NCI-H1092 treated with DMSO at 0.1 percent for 48 hours (cell line): Measurements from ENCODE around the gene FBXW4.
"Not testable (repeated sequence)": the region's sequence is repeated elsewhere in the genome, so short reads cannot be mapped to it uniquely, and the experiment has no call there.

Experiments used
- DNase-seq: peaks from one replicate; lab custom pipeline; 2025; lab: John Stamatoyannopoulos, UW

The FBXW4 gene

GRCh38 chr10:101617102-101617823 is 77.7 kb downstream of the FBXW4 start:
- no peak for DNase-seq

DNA sequence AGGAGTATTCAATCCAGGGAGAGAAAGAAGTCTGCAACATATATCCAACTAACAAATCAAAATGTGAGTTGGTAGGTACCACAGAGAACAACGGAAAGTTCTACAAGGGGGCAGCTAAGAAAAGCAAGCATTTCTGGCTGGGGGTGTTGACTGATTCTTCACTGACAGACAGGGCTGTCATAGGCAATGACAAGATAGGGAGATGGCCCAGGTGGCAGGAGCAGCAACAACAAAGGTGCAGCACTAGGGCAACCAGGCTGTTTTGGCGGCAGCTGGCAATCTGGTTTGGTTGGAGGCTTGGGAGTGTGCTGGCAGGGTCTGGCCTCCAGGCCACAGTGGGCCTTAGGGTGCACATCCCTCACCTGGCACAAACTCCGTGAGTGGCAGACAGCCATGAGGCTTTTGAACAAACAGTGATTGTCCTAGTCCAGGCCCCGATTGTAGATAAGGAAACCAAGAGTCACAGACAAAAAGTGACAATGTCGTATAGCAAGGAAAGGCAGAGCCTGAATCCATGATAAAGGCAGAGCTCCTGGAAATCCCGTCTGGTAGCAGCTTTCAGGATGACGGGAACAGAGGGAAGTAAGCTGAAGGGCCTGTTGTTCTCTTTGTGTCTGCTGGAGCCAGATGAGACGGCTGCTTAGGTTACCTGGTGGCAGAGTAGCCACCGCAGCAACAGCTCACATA is 78.4 kb downstream of the FBXW4 start:
- no peak for DNase-seq

- no peak for DNase-seq
Measured at GRCh38 chr10:101615525-101616116, 79.3 kb downstream of the FBXW4 start.

- DNase-seq, result no peak
Measured at GRCh38 chr10:101614663-101615524, 80.1 kb downstream of the FBXW4 start.

- DNase-seq, result no peak
Measured at GRCh38 chr10:101613646-101614045, 81.3 kb downstream of the FBXW4 start.

- no peak for DNase-seq
Measured at GRCh38 chr10:101612872-101613271, 82.1 kb downstream of the FBXW4 start.

- DNase-seq, result no peak
Measured at GRCh38 chr10:101612086-101612485, 82.9 kb downstream of the FBXW4 start.

DNA sequence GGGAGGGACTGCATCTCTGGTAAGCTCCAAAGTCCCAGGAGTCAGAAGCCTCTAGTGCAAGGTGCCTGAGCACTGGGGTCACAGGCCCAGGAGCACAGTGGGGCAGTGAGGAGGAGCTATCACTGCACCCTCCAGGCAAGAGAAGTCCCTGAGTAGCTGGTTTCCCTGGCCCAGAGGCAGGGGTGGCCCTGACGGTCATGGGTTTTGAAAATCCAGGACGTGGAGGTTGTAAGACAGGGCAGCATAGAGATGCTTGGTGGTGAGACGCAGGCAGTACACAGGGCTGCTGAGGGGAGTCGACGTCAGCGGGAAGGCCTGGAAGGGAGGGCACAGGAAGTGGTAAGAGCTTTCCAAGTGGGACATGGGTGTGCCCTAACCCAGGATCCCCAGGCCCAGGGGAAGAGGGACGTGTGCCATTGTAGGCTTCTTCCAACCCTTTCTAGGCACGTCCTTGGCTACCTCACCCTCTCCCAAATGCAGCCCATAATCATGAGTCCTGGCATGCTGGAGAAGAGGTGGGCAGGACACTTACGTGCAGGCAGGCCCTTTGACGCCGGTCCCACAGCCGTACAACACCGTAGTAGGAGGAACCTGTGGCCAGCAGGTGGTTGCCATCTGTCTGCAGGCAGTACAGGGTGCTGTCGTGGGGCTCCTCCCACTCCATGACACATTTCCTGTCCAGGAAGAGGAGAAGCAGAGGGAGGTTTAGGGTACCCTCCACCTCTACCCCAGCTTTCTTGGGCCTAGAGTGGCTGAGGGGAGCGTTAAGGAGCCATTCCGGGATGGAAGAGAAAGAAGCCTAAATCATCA is 83.7 kb downstream of the FBXW4 start:
- no peak for DNase-seq

DNA sequence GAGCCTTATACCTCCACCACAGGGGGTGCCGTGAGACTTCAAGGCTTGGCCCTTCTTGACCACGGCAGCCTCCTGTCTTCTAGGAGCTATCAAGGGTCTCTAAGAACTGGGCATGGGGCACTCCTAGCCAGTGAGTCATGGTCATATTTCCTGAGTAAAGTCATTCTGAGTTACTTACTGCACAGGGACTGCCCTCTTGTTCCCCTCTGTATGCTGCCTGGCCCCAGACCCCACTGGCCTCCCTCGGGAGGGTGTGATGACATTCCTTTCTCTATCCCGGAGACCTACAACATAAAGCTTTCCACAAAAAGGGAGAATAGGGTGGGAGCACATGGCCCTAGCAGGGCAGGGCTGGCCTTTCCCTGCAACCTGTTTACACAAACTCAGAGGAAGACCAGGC is 85.5 kb downstream of the FBXW4 start:
- DNase-seq, result no peak

DNA sequence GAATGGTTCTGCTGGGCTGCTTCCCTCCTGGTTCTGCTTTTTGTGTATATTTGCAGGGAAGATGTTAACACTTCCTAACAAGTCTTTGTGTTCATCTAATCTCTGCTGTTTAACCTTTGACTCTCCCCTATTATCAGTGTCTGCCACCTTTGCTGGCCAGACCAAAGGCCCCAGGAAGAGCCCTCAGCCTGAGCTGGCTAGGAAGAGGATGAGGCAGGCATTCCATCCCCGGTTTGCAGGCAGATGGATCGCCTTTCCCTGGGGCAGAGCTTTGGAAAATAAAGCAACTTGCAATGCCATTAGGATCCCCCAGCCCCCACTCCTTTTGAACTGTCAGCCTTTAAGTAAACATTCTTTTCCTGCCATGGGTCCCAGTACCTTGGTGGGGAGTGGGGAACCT is 87.8 kb downstream of the FBXW4 start:
- DNase-seq, result no peak

DNA sequence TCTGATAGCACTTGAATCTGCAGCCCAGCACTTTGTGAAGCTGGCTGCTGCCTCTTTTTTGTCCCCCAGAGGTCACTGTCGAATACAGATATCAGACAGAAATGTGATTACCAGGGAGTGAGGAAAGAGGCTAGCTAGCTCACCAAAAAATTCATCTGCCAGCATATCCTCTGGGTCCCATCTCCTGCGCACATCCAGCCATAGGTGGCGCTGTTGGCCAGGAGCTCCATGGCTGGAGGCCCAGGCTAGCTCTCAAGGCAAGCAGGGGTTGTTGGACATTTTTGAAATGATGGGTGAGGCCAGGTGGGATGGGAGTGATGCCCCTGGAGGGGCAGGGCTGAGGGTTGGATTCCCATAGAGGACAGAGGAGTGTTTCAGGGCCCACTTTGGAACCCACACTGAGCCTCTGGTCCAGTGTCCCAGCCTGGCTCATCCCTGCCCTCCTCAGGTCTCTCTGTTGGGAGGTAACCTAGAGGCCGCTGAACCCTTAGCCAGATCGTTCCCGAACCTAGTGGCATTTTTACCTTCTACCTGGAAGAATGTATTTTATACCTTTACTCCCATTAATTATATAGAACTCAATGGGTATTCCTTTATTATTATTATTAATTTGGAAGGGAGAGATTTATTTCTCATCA is 92.1 kb downstream of the FBXW4 start:
- peak; percentile 60 for DNase-seq

DNA sequence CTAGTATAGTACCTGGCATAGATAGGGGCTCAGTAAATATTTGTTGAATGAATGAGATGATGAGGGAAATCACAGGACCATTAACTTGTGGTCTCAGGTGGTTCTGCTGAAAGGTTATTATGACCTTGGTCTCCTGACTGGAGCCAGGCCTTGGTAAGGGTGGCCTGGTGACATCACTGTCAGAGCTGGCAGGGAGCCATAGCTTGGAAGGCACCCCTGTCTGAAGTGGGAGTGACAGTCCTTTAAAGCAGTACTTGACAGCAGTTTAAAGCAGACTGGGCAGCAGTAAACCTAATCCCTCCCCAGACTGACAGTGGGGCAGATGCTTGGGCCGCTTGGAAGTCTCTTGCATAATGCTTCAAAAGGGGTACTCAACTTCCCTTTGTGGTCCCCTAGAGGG is 93.4 kb downstream of the FBXW4 start:
- peak; percentile 53 for DNase-seq

DNA sequence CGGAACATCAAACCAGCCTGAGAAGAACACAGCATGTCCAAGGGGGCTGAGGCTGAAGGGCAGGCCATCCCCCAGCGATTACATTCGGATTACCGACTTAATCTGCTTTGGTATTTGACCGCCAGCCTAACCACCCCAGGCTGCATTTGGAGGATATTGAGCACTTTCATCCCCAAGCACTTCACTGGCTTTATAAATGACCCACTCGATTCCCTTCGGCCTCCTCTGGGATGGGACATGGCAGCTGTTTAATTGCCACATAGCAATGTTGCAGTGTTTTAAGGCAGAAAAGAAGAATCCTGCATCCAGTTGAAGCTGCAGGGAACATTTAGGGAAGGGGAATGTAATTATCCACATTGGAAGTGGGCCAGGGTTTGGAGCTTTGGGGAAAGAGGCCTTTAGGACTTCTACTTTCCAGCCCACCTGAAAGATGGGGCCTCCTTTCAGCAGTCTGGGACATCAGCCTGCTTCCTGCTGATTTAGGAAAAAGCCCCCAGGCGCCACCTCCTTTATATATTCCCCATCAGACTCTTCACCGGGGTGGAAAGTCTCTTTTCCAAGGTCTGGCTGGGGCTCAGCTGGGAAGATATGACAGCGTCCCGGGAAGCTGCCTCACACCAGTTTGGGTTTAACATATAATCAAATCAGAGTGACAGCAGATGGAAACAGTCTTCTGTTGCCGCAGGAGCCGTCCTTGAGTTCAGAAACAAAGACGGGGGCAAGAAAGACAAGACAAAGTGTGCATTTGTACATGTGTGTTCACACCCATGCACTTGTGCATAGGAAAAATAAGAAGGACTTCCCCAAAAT is 97.7 kb downstream of the FBXW4 start:
- DNase-seq, result no peak

- DNase-seq, result no peak
Measured at GRCh38 chr10:101595591-101596433, 99.2 kb downstream of the FBXW4 start.

- DNase-seq, result not testable (repeated sequence)
Measured at GRCh38 chr10:101593331-101593730, 101.6 kb downstream of the FBXW4 start.

GRCh38 chr10:101588879-101589278 is 106.1 kb downstream of the FBXW4 start:
- no peak for DNase-seq

GRCh38 chr10:101587725-101588653 is 107.0 kb downstream of the FBXW4 start, which contains the start of the genes DPCD and POLL:
DPCD (plus strand) TSS chr10:101588321; CDS start chr10:101588337, 16 bp downstream.
POLL (minus strand) TSS chr10:101588257; CDS start chr10:101587360, 897 bp downstream.
- DNase-seq, result peak; percentile 88

DNA sequence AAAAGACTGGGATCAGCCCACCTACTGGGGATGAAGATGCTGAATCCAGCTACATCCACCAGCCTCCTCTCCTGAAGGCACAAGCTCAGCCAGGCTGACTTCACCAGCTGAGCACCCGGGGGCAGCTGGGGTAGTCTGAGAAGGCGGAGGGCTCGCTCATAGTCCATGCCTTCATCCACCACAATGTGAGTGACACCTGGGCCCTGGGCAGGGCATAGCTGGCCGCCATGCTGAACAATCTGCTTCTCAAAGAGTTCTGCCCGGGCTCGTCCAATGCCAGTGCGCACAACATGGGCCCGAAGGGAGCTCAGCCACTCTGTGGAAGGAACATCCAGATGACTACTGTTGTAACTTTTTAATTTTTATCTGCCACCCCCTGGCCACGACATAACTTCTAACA is 109.1 kb downstream of the FBXW4 start:
- no peak for DNase-seq
